Measurements from ENCODE around the gene TINAGL1. TPM values are rescaled to one million over a fixed set of nuclear protein-coding genes. Genes with fewer than 3 reads are reported as not detected.

TINAGL1 gene
- total and polyA plus RNA-seq, 2 of the 13 experiments (the other 11 are each of a cell fraction or from before 2014, with no cell fraction given): 24.7 to 76.8 TPM

- TF ChIP-seq ZNF766 (CRISPR knock-in tag; IDR thresholded peaks at IDR 0.05; ENCODE audit: borderline replicate concordance) (peak; percentile 44; the same call in 1 of the 2 replicates), IKZF5 (CRISPR knock-in tag; IDR thresholded peaks at IDR 0.05) (peak; percentile 64), NFE2L2 (IDR thresholded peaks at IDR 0.05; ENCODE audit: low read length) (peak; percentile 5; the same call in 1 of the 2 replicates), ZNF776 (CRISPR knock-in tag; IDR thresholded peaks at IDR 0.05) (no peak), TBP (CRISPR knock-in tag; IDR thresholded peaks at IDR 0.05) (no peak), AFF4 (CRISPR knock-in tag; IDR thresholded peaks at IDR 0.05) (no peak), GMEB2 (CRISPR knock-in tag; IDR thresholded peaks at IDR 0.05; ENCODE audit: low read depth) (no peak), HBP1 (CRISPR knock-in tag; IDR thresholded peaks at IDR 0.05; ENCODE audit: low read depth) (no peak), ZNF501 (CRISPR knock-in tag; IDR thresholded peaks at IDR 0.05) (peak; percentile 71; the same call in 1 of the 2 replicates), HDAC2 (CRISPR knock-in tag; IDR thresholded peaks at IDR 0.05) (peak; percentile 37; the same call in 1 of the 2 replicates), ESRRA (CRISPR knock-in tag; IDR thresholded peaks at IDR 0.05; ENCODE audit: low read depth) (no peak; the same call in none of the 2 replicates), ZNF124 (CRISPR knock-in tag; IDR thresholded peaks at IDR 0.05) (peak; percentile 51; the same call in 1 of the 2 replicates), ZSCAN22 (CRISPR knock-in tag; IDR thresholded peaks at IDR 0.05) (no peak), NR3C1 (CRISPR knock-in tag; IDR thresholded peaks at IDR 0.05) (no peak), ERF (CRISPR knock-in tag; IDR thresholded peaks at IDR 0.05) (peak; percentile 38; the same call in 1 of the 2 replicates), RELA (CRISPR knock-in tag; IDR thresholded peaks at IDR 0.05) (no peak), ATF6 (CRISPR knock-in tag; conservative IDR thresholded peaks at IDR 0.05) (no peak), HOXA7 (CRISPR knock-in tag; IDR thresholded peaks at IDR 0.05) (no peak)
These were observed 27.2 kb upstream of the TINAGL1 start (continued) for GRCh38 chr1:31548907-31549808.

All from HepG2 (cell line).